Islet precursor cell (in vitro differentiated cells): Measurements from ENCODE around the gene CDK3.
"Not testable (repeated sequence)": the region's sequence is repeated elsewhere in the genome, so short reads cannot be mapped to it uniquely, and the experiment has no call there.

Source experiments
- DNase-seq: peaks from one replicate; pipeline ENCODE4 v3.0.0-alpha.2; 2018

CDK3 gene

GRCh38 chr17:76000755-76001521, at the start of gene CDK3:
Gene CDK3 (plus strand): TSS chr17:76000855. CDS start chr17:76001426, 571 bp downstream.
- no peak for DNase-seq

- peak; percentile 18 for DNase-seq
Observed at GRCh38 chr17:75950855-75951554, 49.6 kb upstream of the CDK3 start.

- no peak for DNase-seq
Observed at GRCh38 chr17:75959051-75959838, 41.4 kb upstream of the CDK3 start.

- no peak for DNase-seq
Observed at GRCh38 chr17:75959839-75960511, 40.7 kb upstream of the CDK3 start.

GRCh38 chr17:75965468-75965867, 35.2 kb upstream of the CDK3 start:
- peak; percentile 30 for DNase-seq

GRCh38 chr17:75969044-75969443, 31.6 kb upstream of the CDK3 start:
- DNase-seq: not testable (repeated sequence)

GRCh38 chr17:75970011-75970523, 30.6 kb upstream of the CDK3 start:
- DNase-seq: no peak

- no peak for DNase-seq
Observed at GRCh38 chr17:75970626-75971025, 30.0 kb upstream of the CDK3 start.

GRCh38 chr17:75975187-75975586, 25.5 kb upstream of the CDK3 start:
- not testable (repeated sequence) for DNase-seq

GRCh38 chr17:75975757-75976174, 24.9 kb upstream of the CDK3 start:
- DNase-seq: no peak

- no peak for DNase-seq
Observed at GRCh38 chr17:75976175-75976848, 24.3 kb upstream of the CDK3 start.

- DNase-seq: peak; percentile 100
Observed at GRCh38 chr17:75978938-75979704, 21.5 kb upstream of the CDK3 start, which contains the start of the genes ACOX1 and TEN1. Gene ACOX1 (minus strand): TSS chr17:75979166. CDS start chr17:75979073, 93 bp downstream. Gene TEN1 (plus strand): TSS chr17:75979240. CDS start chr17:75986193, 6,953 bp downstream.

- DNase-seq: no peak
Observed at GRCh38 chr17:75979705-75980187, 20.9 kb upstream of the CDK3 start.

GRCh38 chr17:75980188-75981018, 20.3 kb upstream of the CDK3 start:
- no peak for DNase-seq

- DNase-seq: no peak
Observed at GRCh38 chr17:75981019-75981615, 19.5 kb upstream of the CDK3 start.

GRCh38 chr17:75983501-75984181, 17.0 kb upstream of the CDK3 start:
- DNase-seq: peak; percentile 78

GRCh38 chr17:75985986-75986385, 14.7 kb upstream of the CDK3 start:
- peak; percentile 25 for DNase-seq

GRCh38 chr17:75987041-75987440, 13.6 kb upstream of the CDK3 start:
- peak; percentile 45 for DNase-seq

GRCh38 chr17:75991396-75991795, 9.3 kb upstream of the CDK3 start:
- peak; percentile 29 for DNase-seq
